ENCODE measurements around the gene CPEB4. TPM values are rescaled to one million over a fixed set of nuclear protein-coding genes. Genes with fewer than 3 reads are reported as not detected.

The CPEB4 gene
- total RNA-seq, 2 experiments from 2014 or later = 18.3 to 19.2 TPM

DNA sequence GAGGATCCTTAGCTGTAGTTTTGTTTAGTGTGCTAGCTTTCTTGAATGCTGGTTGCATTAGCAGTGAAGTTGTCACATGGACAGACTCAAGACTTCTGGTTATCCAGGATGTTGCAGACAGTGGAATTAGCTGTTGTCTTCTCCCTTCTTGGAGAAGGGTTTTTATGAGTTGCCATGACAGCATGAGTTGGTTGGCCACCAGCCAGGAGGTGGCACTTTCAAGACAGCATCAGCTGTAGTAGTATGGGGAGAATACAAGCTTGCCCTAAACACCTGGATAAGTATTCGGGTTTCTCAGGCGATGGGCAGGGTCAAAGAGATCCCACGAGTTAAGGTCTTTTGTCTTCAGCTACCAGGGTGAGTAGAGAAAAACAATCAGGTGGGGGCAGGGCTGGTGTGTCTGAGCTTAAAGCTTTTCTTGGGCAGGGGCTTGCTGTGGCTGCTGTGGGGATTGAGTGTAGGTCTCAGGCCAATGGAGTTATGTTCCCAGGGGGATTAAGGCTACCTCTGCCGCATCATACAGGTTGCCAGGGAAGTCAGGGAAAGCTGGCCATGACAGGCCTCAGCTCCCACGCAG lies 93.1 kb downstream of the CPEB4 start:
- no peaks in the 10 kb centered on the region for H3K36me3 ChIP-seq (ENCODE audit: insufficient read depth, low read length)
- ATAC-seq (ENCODE audit: poor library complexity) = no peak
- no peak overlapping the region for H3K27ac ChIP-seq (ENCODE audit: low read depth in 1 of 2, low read length in 2 of 2)
- Mint-ChIP-seq H3K27me3 (peaks cover 61% of the 10 kb centered on the region), H3K27ac (no peak overlapping the region), H3K4me1 (ENCODE audit: low read depth) (no peaks in the 10 kb centered on the region), H3K9me3 (no peaks in the 10 kb centered on the region), H3K4me3 (no peak overlapping the region), H3K36me3 (ENCODE audit: low read depth) (no peaks in the 10 kb centered on the region)
- POLR2A ChIA-PET = no interaction called here
- DNase-seq = no peak
- H3K27me3 ChIP-seq (ENCODE audit: control insufficient read depth in 1 of 2, insufficient read depth in 2 of 2, low read length in 2 of 2) = peaks cover 0 to 7% of the 10 kb centered on the region in 2 experiments
- no peaks in the 10 kb centered on the region for H3K4me1 ChIP-seq (ENCODE audit: insufficient read depth, low read length)
- intact Hi-C loops (cut with DNase I, micrococcal nuclease) = no loop called here
- H3K4me3 ChIP-seq (ENCODE audit: low read length) = no peak overlapping the region
- TF ChIP-seq, protein P1, sequence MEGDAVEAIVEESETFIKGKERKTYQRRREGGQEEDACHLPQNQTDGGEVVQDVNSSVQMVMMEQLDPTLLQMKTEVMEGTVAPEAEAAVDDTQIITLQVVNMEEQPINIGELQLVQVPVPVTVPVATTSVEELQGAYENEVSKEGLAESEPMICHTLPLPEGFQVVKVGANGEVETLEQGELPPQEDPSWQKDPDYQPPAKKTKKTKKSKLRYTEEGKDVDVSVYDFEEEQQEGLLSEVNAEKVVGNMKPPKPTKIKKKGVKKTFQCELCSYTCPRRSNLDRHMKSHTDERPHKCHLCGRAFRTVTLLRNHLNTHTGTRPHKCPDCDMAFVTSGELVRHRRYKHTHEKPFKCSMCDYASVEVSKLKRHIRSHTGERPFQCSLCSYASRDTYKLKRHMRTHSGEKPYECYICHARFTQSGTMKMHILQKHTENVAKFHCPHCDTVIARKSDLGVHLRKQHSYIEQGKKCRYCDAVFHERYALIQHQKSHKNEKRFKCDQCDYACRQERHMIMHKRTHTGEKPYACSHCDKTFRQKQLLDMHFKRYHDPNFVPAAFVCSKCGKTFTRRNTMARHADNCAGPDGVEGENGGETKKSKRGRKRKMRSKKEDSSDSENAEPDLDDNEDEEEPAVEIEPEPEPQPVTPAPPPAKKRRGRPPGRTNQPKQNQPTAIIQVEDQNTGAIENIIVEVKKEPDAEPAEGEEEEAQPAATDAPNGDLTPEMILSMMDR (IDR thresholded peaks at IDR 0.05) = no peak
- H3K9me3 ChIP-seq (ENCODE audit: control insufficient read depth in 1 of 2, insufficient read depth in 1 of 2, low read length in 2 of 2) = no peaks in the 10 kb centered on the region
- CTCF ChIA-PET = no interaction called here

DNA sequence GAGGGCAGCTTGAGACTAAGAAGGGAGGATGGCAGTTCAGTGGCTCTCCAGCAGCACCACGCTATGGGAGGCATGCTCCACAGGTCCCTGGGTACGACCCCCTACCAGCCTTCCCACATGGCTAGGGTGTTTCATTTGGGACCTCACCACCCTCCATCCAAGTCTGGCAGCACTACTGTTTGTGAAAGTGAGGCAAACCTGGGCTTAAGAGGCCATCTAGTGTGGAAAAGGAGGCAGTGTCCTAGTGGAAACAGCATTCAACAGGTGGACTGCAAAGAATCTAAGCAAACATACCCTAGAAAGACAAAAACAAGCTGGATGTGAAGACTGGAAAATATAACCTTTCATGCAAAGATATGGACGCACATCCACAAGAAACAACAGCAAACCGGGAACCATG lies 96.1 kb downstream of the CPEB4 start:
- no peaks in the 10 kb centered on the region for H3K4me1 Mint-ChIP-seq (ENCODE audit: low read depth)
- CTCF ChIA-PET = no interaction called here
- peaks cover 50% of the 10 kb centered on the region for H3K27me3 Mint-ChIP-seq

DNA sequence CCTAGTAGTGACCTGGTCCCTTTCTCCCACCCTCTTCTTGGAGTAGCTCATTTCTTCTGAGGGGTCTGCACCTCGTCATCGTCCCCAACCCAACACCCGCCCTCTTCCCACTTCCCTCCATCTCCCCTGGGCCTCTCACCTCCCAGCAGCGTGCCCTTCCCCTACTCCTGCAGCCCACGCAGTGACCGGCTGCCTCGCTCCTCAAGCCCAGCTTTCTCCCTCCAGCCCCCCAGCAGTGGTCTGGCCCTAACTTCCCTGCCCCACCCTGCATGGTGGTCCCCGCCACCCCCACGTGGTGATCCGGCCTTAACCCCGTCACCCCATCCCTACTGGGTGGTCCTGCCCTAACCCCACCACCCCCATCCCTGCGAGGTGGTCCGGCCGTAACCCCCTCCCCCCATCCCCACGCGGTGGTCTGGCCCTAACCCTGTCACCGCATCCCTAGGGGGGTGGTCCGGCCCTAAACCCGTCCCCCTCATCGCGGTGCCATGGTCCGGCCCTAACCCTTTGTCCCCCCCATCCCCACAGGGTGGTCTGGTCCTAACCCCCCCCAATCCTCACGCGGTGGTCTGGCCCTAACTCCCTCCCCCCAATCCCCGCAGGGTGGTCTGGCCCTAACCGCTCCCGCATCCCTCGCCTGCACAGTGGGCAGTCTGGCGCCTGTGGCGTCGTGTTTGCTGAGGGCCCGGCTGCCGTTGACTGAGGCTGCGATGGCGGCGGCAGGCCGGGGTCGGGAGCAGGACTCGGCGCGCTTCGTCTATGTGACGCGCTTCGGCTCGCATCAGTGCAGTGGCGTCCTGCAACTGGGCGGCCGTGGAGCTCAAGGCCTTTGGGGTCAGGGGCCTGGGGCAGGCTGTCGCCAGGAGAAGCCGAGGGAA lies 100.6 kb downstream of the CPEB4 start, which contains the start of gene C5orf47:
C5orf47 (plus strand) TSS at position 617 of the 878 bp plus-strand sequence; CDS start at position 711, 94 bp downstream.
- ATAC-seq (ENCODE audit: poor library complexity) = no peak
- TF ChIP-seq, protein P1 (IDR thresholded peaks at IDR 0.05) = no peak
- Mint-ChIP-seq H3K9me3 (no peaks in the 10 kb centered on the region), H3K4me1 (ENCODE audit: low read depth) (no peaks in the 10 kb centered on the region), H3K36me3 (ENCODE audit: low read depth) (no peaks in the 10 kb centered on the region), H3K27me3 (peaks cover 17% of the 10 kb centered on the region), H3K27ac (no peak within 1 kb of the TSS), H3K4me3 (no peak within 1 kb of the TSS)
- H3K27me3 ChIP-seq (ENCODE audit: control insufficient read depth in 1 of 2, insufficient read depth in 2 of 2, low read length in 2 of 2) = peaks cover 0 to 5% of the 10 kb centered on the region in 2 experiments
- no peak within 1 kb of the TSS for H3K27ac ChIP-seq (ENCODE audit: low read depth in 1 of 2, low read length in 2 of 2)
- peaks cover 0 to 8% of the 10 kb centered on the region in 2 experiments for H3K9me3 ChIP-seq (ENCODE audit: control insufficient read depth in 1 of 2, insufficient read depth in 1 of 2, low read length in 2 of 2)
- H3K4me3 ChIP-seq (ENCODE audit: low read length) = no peak within 1 kb of the TSS
- CTCF ChIA-PET = no interaction called here
- intact Hi-C loops (cut with DNase I, micrococcal nuclease) = no loop called here
- no peaks in the 10 kb centered on the region for H3K4me1 ChIP-seq (ENCODE audit: insufficient read depth, low read length)
- no peaks in the 10 kb centered on the region for H3K36me3 ChIP-seq (ENCODE audit: insufficient read depth, low read length)
- POLR2A ChIA-PET = no interaction called here
- DNase-seq = no peak

More for the DNA sequence above, 96.1 kb downstream of the CPEB4 start:
- no peak overlapping the region for H3K4me3 ChIP-seq (ENCODE audit: low read length)
- POLR2A ChIA-PET = no interaction called here
- H3K4me3 Mint-ChIP-seq = no peak overlapping the region
- H3K36me3 ChIP-seq (ENCODE audit: insufficient read depth, low read length) = no peaks in the 10 kb centered on the region
- no peaks in the 10 kb centered on the region for H3K4me1 ChIP-seq (ENCODE audit: insufficient read depth, low read length)
- TF ChIP-seq, protein P1 (IDR thresholded peaks at IDR 0.05) = no peak
- H3K27ac ChIP-seq (ENCODE audit: low read depth in 1 of 2, low read length in 2 of 2) = no peak overlapping the region
- intact Hi-C loops (cut with DNase I, micrococcal nuclease) = no loop called here
- H3K27me3 ChIP-seq (ENCODE audit: control insufficient read depth in 1 of 2, insufficient read depth in 2 of 2, low read length in 2 of 2) = peaks cover 0 to 9% of the 10 kb centered on the region in 2 experiments
- no peaks in the 10 kb centered on the region for H3K36me3 Mint-ChIP-seq (ENCODE audit: low read depth)
- H3K9me3 ChIP-seq (ENCODE audit: control insufficient read depth in 1 of 2, insufficient read depth in 1 of 2, low read length in 2 of 2) = peaks cover 0 to 3% of the 10 kb centered on the region in 2 experiments
- no peak overlapping the region for H3K27ac Mint-ChIP-seq
- no peaks in the 10 kb centered on the region for H3K9me3 Mint-ChIP-seq
- ATAC-seq (ENCODE audit: poor library complexity) (no peak), DNase-seq (no peak)
